Neutrophil (primary cell): Measurements from ENCODE around the gene PPP6R1.
"Not testable (repeated sequence)": the region's sequence is repeated elsewhere in the genome, so short reads cannot be mapped to it uniquely, and the experiment has no call there.

ENCODE experiments used
- H3K27ac ChIP-seq: fragments of 200-600 bp; sonication (generic); 2 replicates; pipeline ENCODE4 v1.5.1; 2016; ENCODE audit warnings: mild to moderate bottlenecking, moderate library complexity
- H3K27me3 ChIP-seq: fragments of 200-600 bp; sonication (generic); 2 replicates; pipeline ENCODE4 v1.6.0; 2016; ENCODE audit warnings: mild to moderate bottlenecking
- H3K36me3 ChIP-seq: fragments of 200-600 bp; sonication (generic); 2 replicates; pipeline ENCODE4 v1.5.1; 2017
- H3K4me1 ChIP-seq, 2 experiments: fragments of 200-600 bp in 1 of 2; sonication (generic) in 1 of 2; 1 replicate in 1 of 2; 2 replicates in 1 of 2; pipeline versions ENCODE4 v1.5.1 to v1.6.1; 2013 to 2016; ENCODE audit warnings: low read depth in 1 of 2, low read length in 1 of 2, mild to moderate bottlenecking in 1 of 2, moderate library complexity in 1 of 2; ENCODE audit not compliant: control insufficient read depth in 1 of 2, insufficient read depth in 1 of 2
- H3K4me3 ChIP-seq, 2 experiments: fragments of 200-600 bp in 1 of 2; sonication (generic) in 1 of 2; 1 replicate in 1 of 2; 2 replicates in 1 of 2; pipeline ENCODE4 v1.5.1; 2013 to 2016; ENCODE audit warnings: low read depth in 1 of 2, low read length in 1 of 2, mild to moderate bottlenecking in 1 of 2, moderate library complexity in 1 of 2
- H3K9me3 ChIP-seq: fragments of 200-600 bp; sonication (generic); 2 replicates; pipeline ENCODE4 v1.5.1; 2016
- TF ChIP-seq, protein P1 (sequence below): fragments of 200-600 bp; sonication (generic); IDR thresholded peaks from 2 replicates; pipeline ENCODE4 v1.5.1; 2016; ENCODE audit warnings: antibody characterized with exemption

The PPP6R1 gene

DNA sequence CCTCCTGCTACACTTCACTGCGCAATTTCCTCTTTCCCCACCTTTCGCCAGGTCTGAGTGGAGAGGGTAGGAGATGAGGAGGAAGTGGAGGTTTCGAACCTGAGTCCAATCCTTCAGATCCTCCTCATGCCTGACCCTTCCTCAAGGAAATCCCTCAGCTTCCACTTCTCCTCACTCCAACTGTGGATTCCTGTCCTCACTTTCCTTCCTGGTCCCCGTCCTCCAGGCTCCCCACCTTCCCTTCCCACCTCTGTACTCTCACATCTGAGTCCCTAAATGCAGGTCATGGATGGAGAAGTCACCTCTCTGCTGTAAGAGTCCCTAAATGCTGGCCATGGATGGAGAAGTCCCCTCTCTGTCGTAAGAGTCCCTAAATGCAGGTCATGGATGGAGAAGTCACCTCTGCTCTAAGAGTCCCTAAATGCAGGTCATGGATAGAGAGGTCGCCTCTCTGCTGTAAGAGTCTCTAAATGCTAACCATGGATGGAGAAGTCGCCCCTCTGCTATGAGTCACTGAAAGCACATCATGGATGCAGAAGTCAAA, 33.3 kb downstream of the PPP6R1 start:
- peaks cover 76% of the 10 kb centered on the region for H3K36me3 ChIP-seq
- H3K9me3 ChIP-seq = no peaks in the 10 kb centered on the region
- H3K27me3 ChIP-seq = no peaks in the 10 kb centered on the region
- TF ChIP-seq, protein P1, sequence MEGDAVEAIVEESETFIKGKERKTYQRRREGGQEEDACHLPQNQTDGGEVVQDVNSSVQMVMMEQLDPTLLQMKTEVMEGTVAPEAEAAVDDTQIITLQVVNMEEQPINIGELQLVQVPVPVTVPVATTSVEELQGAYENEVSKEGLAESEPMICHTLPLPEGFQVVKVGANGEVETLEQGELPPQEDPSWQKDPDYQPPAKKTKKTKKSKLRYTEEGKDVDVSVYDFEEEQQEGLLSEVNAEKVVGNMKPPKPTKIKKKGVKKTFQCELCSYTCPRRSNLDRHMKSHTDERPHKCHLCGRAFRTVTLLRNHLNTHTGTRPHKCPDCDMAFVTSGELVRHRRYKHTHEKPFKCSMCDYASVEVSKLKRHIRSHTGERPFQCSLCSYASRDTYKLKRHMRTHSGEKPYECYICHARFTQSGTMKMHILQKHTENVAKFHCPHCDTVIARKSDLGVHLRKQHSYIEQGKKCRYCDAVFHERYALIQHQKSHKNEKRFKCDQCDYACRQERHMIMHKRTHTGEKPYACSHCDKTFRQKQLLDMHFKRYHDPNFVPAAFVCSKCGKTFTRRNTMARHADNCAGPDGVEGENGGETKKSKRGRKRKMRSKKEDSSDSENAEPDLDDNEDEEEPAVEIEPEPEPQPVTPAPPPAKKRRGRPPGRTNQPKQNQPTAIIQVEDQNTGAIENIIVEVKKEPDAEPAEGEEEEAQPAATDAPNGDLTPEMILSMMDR = no peak
- H3K4me3 ChIP-seq = no peak overlapping the region
- peak overlapping the region; percentile 7 for H3K27ac ChIP-seq
- peaks cover 0 to 5% of the 10 kb centered on the region in 2 experiments for H3K4me1 ChIP-seq

DNA sequence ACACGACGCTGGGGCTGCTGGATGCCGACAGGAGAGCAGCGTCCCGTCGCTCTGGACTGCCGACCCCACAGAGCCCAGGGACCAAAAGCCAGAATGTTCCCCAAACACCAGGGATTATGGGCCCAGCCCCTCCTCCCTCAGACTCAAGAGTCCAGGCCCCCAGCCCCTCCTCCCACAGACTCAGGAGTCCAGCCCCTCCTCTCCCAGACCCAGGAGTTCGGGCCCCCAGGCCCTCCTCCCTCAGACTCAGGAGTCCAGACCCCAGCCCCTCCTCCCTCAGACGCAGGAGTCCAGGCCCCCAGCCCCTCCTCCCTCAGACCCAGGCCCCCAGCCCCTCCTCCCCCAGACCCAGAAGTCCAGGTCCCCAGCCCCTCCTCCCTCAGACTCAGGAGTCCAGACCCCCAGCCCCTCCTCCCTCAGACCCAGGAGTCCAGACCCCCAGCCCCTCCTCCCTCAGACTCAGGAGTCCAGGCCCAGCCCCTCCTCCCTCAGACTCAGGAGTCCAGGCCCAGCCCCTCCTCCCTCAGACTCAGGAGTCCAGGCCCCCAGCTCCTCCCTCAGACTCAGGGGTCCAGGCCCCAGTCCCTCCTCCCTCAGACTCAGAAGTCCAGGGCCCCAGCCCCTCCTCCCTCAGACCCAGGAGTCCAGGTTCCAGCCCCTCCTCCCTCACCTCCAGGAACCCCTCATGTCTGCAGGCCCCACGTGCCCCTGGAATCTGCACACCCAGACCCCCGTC, 34.0 kb downstream of the PPP6R1 start:
- not testable (repeated sequence) for H3K9me3 ChIP-seq, H3K27me3 ChIP-seq, H3K4me3 ChIP-seq, H3K4me1 ChIP-seq
- H3K36me3 ChIP-seq = peaks cover 70% of the 10 kb centered on the region
- H3K27ac ChIP-seq = peak overlapping the region; percentile 7

DNA sequence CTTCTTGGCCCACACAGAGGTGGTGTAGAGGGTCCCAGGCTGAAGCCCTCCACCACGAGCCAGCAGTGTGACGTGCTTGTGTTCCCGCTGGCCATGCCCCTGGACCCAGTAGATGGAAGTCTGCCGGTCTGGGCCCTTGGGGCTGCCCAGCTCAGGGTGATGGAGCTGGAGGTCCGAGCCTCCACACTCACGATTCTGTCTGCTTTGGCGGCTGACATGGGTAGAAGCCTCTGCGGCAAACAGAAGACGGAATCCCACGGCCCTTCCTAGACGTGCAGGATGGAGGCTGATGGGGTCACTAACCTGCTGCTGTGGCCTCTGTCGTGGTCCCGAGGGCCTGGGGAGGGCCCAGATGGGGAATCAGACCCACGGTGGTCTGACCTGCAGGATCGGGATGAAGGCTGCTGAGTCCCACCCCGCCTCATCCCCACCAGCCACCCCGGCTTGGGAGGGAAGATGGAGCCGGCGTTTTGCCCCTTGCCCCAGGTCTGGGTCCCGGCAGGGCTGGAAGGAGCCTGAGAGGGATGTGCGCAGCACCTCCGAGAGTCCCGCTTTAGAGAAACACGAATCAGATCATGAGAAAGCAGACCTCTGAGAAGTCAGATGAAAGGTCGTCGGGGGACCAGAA, 34.7 kb downstream of the PPP6R1 start:
- Histone ChIP-seq H3K4me1 (peaks cover 0 to 5% of the 10 kb centered on the region in 2 experiments), H3K27ac (no peak overlapping the region), H3K9me3 (no peaks in the 10 kb centered on the region), H3K36me3 (peaks cover 63% of the 10 kb centered on the region), H3K4me3 (no peak overlapping the region), H3K27me3 (no peaks in the 10 kb centered on the region)
- TF ChIP-seq, protein P1 = no peak

DNA sequence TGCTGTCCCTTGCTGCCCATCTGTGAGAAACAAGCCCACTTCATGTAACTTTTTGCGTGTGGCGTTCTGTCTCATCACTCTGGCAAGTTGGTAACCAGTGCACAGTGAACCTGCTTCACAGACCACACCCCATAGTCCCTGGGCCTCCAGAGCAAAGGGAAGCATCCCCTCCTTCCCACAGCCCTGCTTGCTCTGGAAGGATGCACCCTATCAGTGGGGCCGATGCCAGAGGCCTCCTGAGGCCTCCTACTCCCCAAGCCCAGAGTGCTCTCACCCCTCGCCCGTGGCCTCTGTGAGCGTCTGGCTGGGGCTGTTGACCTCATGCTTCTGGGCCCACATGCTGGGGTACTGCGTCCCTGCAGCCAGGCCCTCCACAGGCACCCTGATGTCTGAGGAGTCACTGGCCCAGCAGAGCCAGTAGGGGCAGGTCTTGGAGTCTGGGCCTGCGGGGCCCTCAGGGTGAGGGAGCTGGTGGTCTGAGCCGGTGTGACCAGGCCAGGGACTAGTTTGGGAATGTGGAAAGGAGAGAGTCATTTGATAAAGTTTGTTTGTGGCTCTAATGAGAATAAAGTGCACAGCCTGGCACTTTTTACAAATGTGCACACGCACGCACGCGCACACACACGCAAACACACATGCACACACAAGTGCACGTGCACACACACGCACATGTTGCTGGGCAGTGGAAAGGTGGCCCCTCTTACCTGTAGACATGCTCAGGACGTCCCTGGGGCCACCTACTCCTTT, 35.4 kb downstream of the PPP6R1 start:
- Histone ChIP-seq H3K9me3 (no peaks in the 10 kb centered on the region), H3K4me1 (peaks cover 0 to 5% of the 10 kb centered on the region in 2 experiments), H3K4me3 (no peak overlapping the region), H3K27ac (no peak overlapping the region), H3K27me3 (no peaks in the 10 kb centered on the region), H3K36me3 (peaks cover 56% of the 10 kb centered on the region)
- TF ChIP-seq, protein P1 = no peak

DNA sequence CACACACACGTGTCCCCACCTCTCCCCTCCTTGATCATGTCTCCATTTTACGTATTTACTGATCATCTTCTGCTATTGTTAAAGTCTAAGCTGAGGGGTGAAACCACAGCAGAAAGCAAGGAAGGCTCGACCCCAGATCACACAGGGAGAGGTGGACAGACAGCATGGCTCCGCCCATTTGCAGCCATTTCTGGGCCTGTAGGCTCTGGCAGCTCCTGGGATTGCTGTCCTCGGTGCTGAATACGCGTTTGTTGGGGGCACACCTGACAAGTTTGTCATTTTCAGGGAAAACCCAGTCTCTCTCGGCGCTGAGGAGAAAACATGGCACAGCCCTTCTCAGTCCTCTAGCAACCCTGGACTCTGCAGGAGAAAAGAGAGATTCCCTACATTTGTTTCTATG, 38.3 kb downstream of the PPP6R1 start:
- TF ChIP-seq, protein P1 = no peak

More for the DNA sequence above, 38.3 kb downstream of the PPP6R1 start:
- peaks cover 20% of the 10 kb centered on the region for H3K27me3 ChIP-seq
- no peak overlapping the region for H3K4me3 ChIP-seq
- peaks cover 3 to 8% of the 10 kb centered on the region in 2 experiments for H3K4me1 ChIP-seq
- H3K9me3 ChIP-seq = no peaks in the 10 kb centered on the region
- peaks cover 27% of the 10 kb centered on the region for H3K36me3 ChIP-seq
- H3K27ac ChIP-seq = no peak overlapping the region
